Endothelial cell of umbilical vein (primary cell): Measurements from ENCODE around the gene MYO7B. TPM values are rescaled to one million over a fixed set of nuclear protein-coding genes. Genes with fewer than 3 reads are reported as not detected.

ENCODE experiments used
- BruUV-seq: library from RNA; stranded (reverse); fragments of 400-500 nt; replicated peaks from 2 replicates; lab custom pipeline; 2021; lab: Mats Ljungman, UMichigan
- CTCF ChIA-PET: fragments of 300-600, 350-600 bp; sonication (Branson Sonifier 250); formaldehyde crosslinking; loops from one replicate; lab custom pipeline; 2021; ENCODE audit warnings: antibody characterized with exemption, inconsistent platforms; lab: Charles Lee
- POLR2A ChIA-PET: fragments of 300-600, 350-600 bp; sonication (Branson Sonifier 250); formaldehyde crosslinking; loops from one replicate; lab custom pipeline; 2021; ENCODE audit warnings: antibody characterized with exemption, inconsistent platforms; lab: Charles Lee
- DNase-seq: peaks from one replicate; pipeline ENCODE4 v3.0.0-alpha.2; 2011; ENCODE audit warnings: low read depth, low spot score
- FAIRE-seq: peaks from 2 replicates; lab custom pipeline; 2011; peaks lifted over from hg19 to GRCh38; lab: Jason Lieb, UNC
- H2AFZ ChIP-seq: 2 replicates; pipeline ENCODE4 v1.6.0; 2012; ENCODE audit warnings: low read depth, low read length, control low read depth, inconsistent platforms
- H3K27ac ChIP-seq: 2 replicates; pipeline ENCODE4 v1.5.1; 2011; ENCODE audit warnings: low read depth, mild to moderate bottlenecking, control low read depth, low read length, moderate library complexity; ENCODE audit not compliant: insufficient read depth
- H3K27me3 ChIP-seq, 2 experiments: 2 replicates each; pipeline versions ENCODE4 v1.6.0 to v1.6.1; 2011; ENCODE audit warnings: low read length in 2 of 2, mixed read lengths in 1 of 2; ENCODE audit not compliant: control insufficient read depth in 2 of 2, insufficient read depth in 2 of 2
- H3K36me3 ChIP-seq, 2 experiments: 2 replicates in 1 of 2; 3 replicates in 1 of 2; pipeline ENCODE4 v1.5.1; 2011; ENCODE audit warnings: low read length in 2 of 2, mild to moderate bottlenecking in 1 of 2, moderate library complexity in 1 of 2; ENCODE audit not compliant: control insufficient read depth in 2 of 2, insufficient read depth in 2 of 2; ENCODE audit errors: extremely low read depth in 1 of 2
- H3K4me1 ChIP-seq: 3 replicates; pipeline ENCODE4 v1.5.1; 2011; ENCODE audit warnings: mild to moderate bottlenecking, low read length; ENCODE audit not compliant: control insufficient read depth, insufficient read depth; ENCODE audit errors: extremely low read depth
- H3K4me2 ChIP-seq: 2 replicates; pipeline ENCODE4 v1.6.1; 2011; ENCODE audit warnings: low read length, control low read depth, mixed read lengths; ENCODE audit not compliant: insufficient read depth
- H3K4me3 ChIP-seq, 3 experiments: fragments of 200-600 bp in 1 of 3; sonication (generic), shearing (Covaris generic) in 1 of 3; replicated peaks in 1 of 3; 2 replicates each; pipeline ENCODE4 v1.5.1; 2011 to 2016; ENCODE audit warnings: control low read depth in 3 of 3, low read length in 3 of 3, mild to moderate bottlenecking in 2 of 3, inconsistent platforms in 1 of 3, low read depth in 1 of 3, moderate library complexity in 1 of 3; ENCODE audit not compliant: insufficient read depth in 1 of 3
- H3K79me2 ChIP-seq: 2 replicates; pipeline ENCODE4 v1.6.0; 2012; ENCODE audit warnings: low read length, inconsistent platforms; ENCODE audit not compliant: control insufficient read depth, insufficient read depth
- H3K9ac ChIP-seq: replicated peaks from 2 replicates; pipeline ENCODE3; 2011; ENCODE audit warnings: low read length, control low read depth; ENCODE audit not compliant: insufficient read depth; ENCODE audit errors: extremely low read depth
- H3K9me1 ChIP-seq: replicated peaks from 3 replicates; pipeline ENCODE4 v1.6.0; 2011; ENCODE audit warnings: mild to moderate bottlenecking, low read length; ENCODE audit not compliant: control insufficient read depth, insufficient read depth; ENCODE audit errors: extremely low read depth
- H3K9me3 ChIP-seq: replicated peaks from 2 replicates; pipeline ENCODE4 v1.5.1; 2012; ENCODE audit warnings: low read length, inconsistent platforms; ENCODE audit not compliant: control insufficient read depth, insufficient read depth
- H4K20me1 ChIP-seq: replicated peaks from 2 replicates; pipeline ENCODE3; 2011; ENCODE audit warnings: mild to moderate bottlenecking, low read length; ENCODE audit not compliant: control insufficient read depth, insufficient read depth; ENCODE audit errors: extremely low read depth
- GATA2 ChIP-seq: IDR thresholded peaks from 2 replicates; pipeline ENCODE4 v1.7.0; 2011; ENCODE audit warnings: low read depth, mild to moderate bottlenecking, moderate library complexity, mixed read lengths, low read length; ENCODE audit not compliant: insufficient read length, insufficient read depth
- JUN ChIP-seq: IDR thresholded peaks from 2 replicates; pipeline ENCODE4 v1.6.1; 2011; ENCODE audit warnings: borderline replicate concordance, low read depth; ENCODE audit not compliant: insufficient read length, insufficient read depth
- MYC ChIP-seq: IDR thresholded peaks from one replicate; pipeline ENCODE4 v1.6.1; 2011; ENCODE audit warnings: mild to moderate bottlenecking, low read depth, low read length
- POLR2A ChIP-seq: IDR thresholded peaks from 2 replicates; pipeline ENCODE4 v1.6.1; 2012; ENCODE audit warnings: low read depth, mild to moderate bottlenecking, control low read depth, low read length
- POLR2AphosphoS5 ChIP-seq: IDR thresholded peaks from 2 replicates; pipeline ENCODE4 v1.6.1; 2012; ENCODE audit warnings: low read depth, mild to moderate bottlenecking, control low read depth, low read length, moderate library complexity; ENCODE audit not compliant: insufficient read depth
- dilution Hi-C: fragments of 300-500 bp; cut with MboI; formaldehyde crosslinking; loops from one replicate; pipeline ENCODE4 v1.15.0; 2019; ENCODE audit warnings: low sequenced_read_pairs; ENCODE audit not compliant: extremely low pct_ligation_motif_present
- intact Hi-C: fragments of 100-400 bp; cut with micrococcal nuclease; formaldehyde crosslinking; loops from one replicate; pipeline ENCODE4 v1.10.0; 2022
- polyA plus RNA-seq, 4 experiments: library from polyadenylated mRNA; depleted of rRNA in 3 of 4; stranded (reverse) in 3 of 4; unstranded in 1 of 4; fragments of >200 nt; gene quantifications; 2 replicates each; pipeline versions ENCODE4 v1.2.1 to v1.2.3, GENCODE V29; 2011 to 2012; ENCODE audit warnings: missing spikeins in 1 of 4
- total RNA-seq: library from RNA; stranded (reverse); gene quantifications from 2 replicates; pipeline ENCODE4 v1.2.3, GENCODE V29; 2021
- TF ChIP-seq, protein P1 (sequence below): IDR thresholded peaks from 2 replicates; pipeline ENCODE4 v1.6.1; 2011; ENCODE audit not compliant: insufficient read depth, insufficient read length

Gene MYO7B
- total and polyA plus RNA-seq, 2 donors (not counting 3 experiments of a cell fraction or from before 2014, with no cell fraction given): 0.17 TPM; not detected in 1

DNA sequence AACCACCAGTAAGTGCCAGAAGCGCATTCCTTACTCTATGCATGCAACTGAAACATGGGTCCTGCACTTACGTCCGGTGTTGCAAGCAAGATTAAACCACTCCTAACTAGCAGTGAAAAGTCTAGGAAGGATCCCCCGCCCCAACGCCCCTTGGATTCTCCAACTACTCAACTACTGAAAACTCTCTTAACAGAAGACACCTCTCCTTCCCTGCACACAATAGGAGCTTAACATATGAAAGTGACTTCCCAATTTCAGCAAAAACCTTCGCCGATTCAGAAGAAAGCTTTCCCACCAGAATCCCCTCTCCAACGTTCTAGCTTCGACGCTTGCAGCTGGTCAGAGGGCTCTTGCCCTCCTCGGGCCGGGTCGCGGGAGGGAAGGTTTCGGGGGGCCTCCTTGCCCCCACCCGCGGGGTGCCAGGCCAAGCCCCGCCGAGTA is 9.8 kb upstream of the MYO7B start:
- POLR2A ChIA-PET: interaction anchor here (1.7 kb wide), 1 partner anchor 17 kb away, joined by 4 read pairs; no protein-coding TSS in a partner anchor
- intact Hi-C loops (loop anchor here (1.0 to 2.0 kb wide), 5 partner anchors 17 to 285 kb away; partner anchors contain the start of genes SFT2D3 and WDR33), dilution Hi-C loops (no loop called here)
- no peaks in the 10 kb centered on the region for H3K9me3 ChIP-seq
- CTCF ChIA-PET: interaction anchor here (1.0 to 2.0 kb wide), 8 partner anchors 10 to 170 kb away, joined by 3 to 17 read pairs (median 4); partner anchors contain the start of gene LIMS2
- peaks cover 11% of the 10 kb centered on the region for H3K4me1 ChIP-seq
- H4K20me1 ChIP-seq: no peaks in the 10 kb centered on the region
- no peaks in the 10 kb centered on the region for H3K27me3 ChIP-seq
- H3K4me2 ChIP-seq: peak overlapping the region; percentile 67
- H2AFZ ChIP-seq: peak overlapping the region; percentile 82
- peak overlapping the region; percentile 99 for H3K9ac ChIP-seq
- H3K79me2 ChIP-seq: peaks cover 49% of the 10 kb centered on the region
- FAIRE-seq (peak; percentile 48), DNase-seq (no peak)
- H3K4me3 ChIP-seq: peak overlapping the region; percentile 78 to 92 (median 88)
- H3K9me1 ChIP-seq: no peaks in the 10 kb centered on the region
- TSS peak; percentile 52 for BruUV-seq
- peaks cover 0 to 6% of the 10 kb centered on the region in 2 experiments for H3K36me3 ChIP-seq
- peak overlapping the region; percentile 100 for H3K27ac ChIP-seq
- TF ChIP-seq, protein P1, sequence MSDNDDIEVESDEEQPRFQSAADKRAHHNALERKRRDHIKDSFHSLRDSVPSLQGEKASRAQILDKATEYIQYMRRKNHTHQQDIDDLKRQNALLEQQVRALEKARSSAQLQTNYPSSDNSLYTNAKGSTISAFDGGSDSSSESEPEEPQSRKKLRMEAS: no peak
- TF ChIP-seq POLR2A (no peak), JUN (no peak), MYC (no peak), POLR2AphosphoS5 (no peak), GATA2 (no peak)
